K562 (cell line): ENCODE measurements around the gene GLB1L2.

Source experiments
- CREB3 ChIP-seq: fragments of 450-650 bp; conservative IDR thresholded peaks from 2 replicates; pipeline ENCODE4 v1.6.1; 2016; ENCODE audit warnings: missing genetic modification characterization, low read depth, mild to moderate bottlenecking, missing compliant biosample characterization, moderate library complexity
- HDAC6 ChIP-seq: IDR thresholded peaks from 2 replicates; pipeline ENCODE4 v1.6.1; 2012; ENCODE audit warnings: low read depth, mild to moderate bottlenecking, control low read depth, inconsistent platforms, low read length, moderate library complexity
- MAFG ChIP-seq: fragments of 450-650 bp; conservative IDR thresholded peaks from 2 replicates; pipeline ENCODE4 v1.6.1; 2016; ENCODE audit warnings: missing genetic modification characterization, missing compliant biosample characterization
- POLR2A ChIP-seq: fragments of 450-650 bp; conservative IDR thresholded peaks from 2 replicates; pipeline ENCODE4 v1.6.1; 2016
- SP2 ChIP-seq: IDR thresholded peaks from 2 replicates; pipeline ENCODE4 v1.6.1; 2011; ENCODE audit warnings: mild to moderate bottlenecking, low read depth, low read length, moderate library complexity; ENCODE audit not compliant: poor library complexity, severe bottlenecking; ENCODE audit errors: extremely low read depth
- TF ChIP-seq, protein P1 (sequence below): fragments of 450-650 bp; conservative IDR thresholded peaks from 2 replicates; pipeline ENCODE4 v1.6.1; 2016; ENCODE audit warnings: missing genetic modification characterization, low read depth, mild to moderate bottlenecking, control low read depth, missing compliant biosample characterization

GRCh38 chr11:134340354-134340964 lies 8.7 kb downstream of the GLB1L2 start:
- TF ChIP-seq HDAC6 (no peak), CREB3 (tag) (no peak), POLR2A (no peak), MAFG (no peak), SP2 (no peak)
- TF ChIP-seq, protein P1, sequence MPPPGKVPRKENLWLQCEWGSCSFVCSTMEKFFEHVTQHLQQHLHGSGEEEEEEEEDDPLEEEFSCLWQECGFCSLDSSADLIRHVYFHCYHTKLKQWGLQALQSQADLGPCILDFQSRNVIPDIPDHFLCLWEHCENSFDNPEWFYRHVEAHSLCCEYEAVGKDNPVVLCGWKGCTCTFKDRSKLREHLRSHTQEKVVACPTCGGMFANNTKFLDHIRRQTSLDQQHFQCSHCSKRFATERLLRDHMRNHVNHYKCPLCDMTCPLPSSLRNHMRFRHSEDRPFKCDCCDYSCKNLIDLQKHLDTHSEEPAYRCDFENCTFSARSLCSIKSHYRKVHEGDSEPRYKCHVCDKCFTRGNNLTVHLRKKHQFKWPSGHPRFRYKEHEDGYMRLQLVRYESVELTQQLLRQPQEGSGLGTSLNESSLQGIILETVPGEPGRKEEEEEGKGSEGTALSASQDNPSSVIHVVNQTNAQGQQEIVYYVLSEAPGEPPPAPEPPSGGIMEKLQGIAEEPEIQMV (tag): no peak
